ENCODE measurements around the gene MAP7. TPM values are rescaled to one million over a fixed set of nuclear protein-coding genes. Genes with fewer than 3 reads are reported as not detected.

Gene MAP7
- total RNA-seq, 1 donor: 1.4 TPM

GRCh38 chr6:136351518-136352110 lies 198.6 kb downstream of the MAP7 start:
- no peak overlapping the region for H3K27ac ChIP-seq (ENCODE audit: low read depth, low read length)
- H3K4me3 ChIP-seq (ENCODE audit: insufficient read depth, low read length): no peak overlapping the region
- no peaks in the 10 kb centered on the region for H3K36me3 ChIP-seq (ENCODE audit: insufficient read depth, low read length)
- H3K4me2 ChIP-seq (ENCODE audit: insufficient read depth, low read length): no peak overlapping the region
- H2AFZ ChIP-seq (ENCODE audit: low read length): no peak overlapping the region
- no peaks in the 10 kb centered on the region for H3K9me3 ChIP-seq (ENCODE audit: low read depth, low read length)
- DNase-seq (ENCODE audit: insufficient read length, low spot score, missing footprints): no peak
- TF ChIP-seq CTCF (IDR thresholded peaks at IDR 0.05; ENCODE audit: extremely low read depth, low read depth, low read length): no peak
- no peaks in the 10 kb centered on the region for H3K4me1 ChIP-seq (ENCODE audit: insufficient read depth, low read length)
- H4K20me1 ChIP-seq (ENCODE audit: insufficient read depth, low read length): no peaks in the 10 kb centered on the region
- H3K79me2 ChIP-seq (ENCODE audit: insufficient read depth, low read length): no peaks in the 10 kb centered on the region
- H3K27me3 ChIP-seq (ENCODE audit: insufficient read depth, low read length): peaks cover 23% of the 10 kb centered on the region

- H3K9me3 ChIP-seq (ENCODE audit: low read depth, low read length): no peaks in the 10 kb centered on the region
- no peak for DNase-seq (ENCODE audit: insufficient read length, low spot score, missing footprints)
- H3K79me2 ChIP-seq (ENCODE audit: insufficient read depth, low read length): no peaks in the 10 kb centered on the region
- peaks cover 21% of the 10 kb centered on the region for H3K27me3 ChIP-seq (ENCODE audit: insufficient read depth, low read length)
- no peak overlapping the region for H3K4me3 ChIP-seq (ENCODE audit: insufficient read depth, low read length)
- no peaks in the 10 kb centered on the region for H4K20me1 ChIP-seq (ENCODE audit: insufficient read depth, low read length)
- no peaks in the 10 kb centered on the region for H3K4me1 ChIP-seq (ENCODE audit: insufficient read depth, low read length)
- no peak overlapping the region for H2AFZ ChIP-seq (ENCODE audit: low read length)
- no peak for TF ChIP-seq CTCF (IDR thresholded peaks at IDR 0.05; ENCODE audit: extremely low read depth, low read depth, low read length)
- H3K4me2 ChIP-seq (ENCODE audit: insufficient read depth, low read length): no peak overlapping the region
- H3K36me3 ChIP-seq (ENCODE audit: insufficient read depth, low read length): no peaks in the 10 kb centered on the region
- H3K27ac ChIP-seq (ENCODE audit: low read depth, low read length): no peak overlapping the region
Observed at GRCh38 chr6:136350914-136351313, 199.3 kb downstream of the MAP7 start.

GRCh38 chr6:136347847-136348246 lies 202.4 kb downstream of the MAP7 start:
- H3K27ac ChIP-seq (ENCODE audit: low read depth, low read length): no peak overlapping the region
- no peak for TF ChIP-seq CTCF (IDR thresholded peaks at IDR 0.05; ENCODE audit: extremely low read depth, low read depth, low read length)
- DNase-seq (ENCODE audit: insufficient read length, low spot score, missing footprints): no peak

GRCh38 chr6:136345145-136345544 lies 205.1 kb downstream of the MAP7 start:
- Histone ChIP-seq H2AFZ (ENCODE audit: low read length) (no peak overlapping the region), H3K4me2 (ENCODE audit: insufficient read depth, low read length) (no peak overlapping the region), H3K9me3 (ENCODE audit: low read depth, low read length) (no peaks in the 10 kb centered on the region), H3K4me3 (ENCODE audit: insufficient read depth, low read length) (no peak overlapping the region), H3K36me3 (ENCODE audit: insufficient read depth, low read length) (no peaks in the 10 kb centered on the region), H3K4me1 (ENCODE audit: insufficient read depth, low read length) (peaks cover 4% of the 10 kb centered on the region), H3K27ac (ENCODE audit: low read depth, low read length) (no peak overlapping the region), H4K20me1 (ENCODE audit: insufficient read depth, low read length) (no peaks in the 10 kb centered on the region), H3K79me2 (ENCODE audit: insufficient read depth, low read length) (no peaks in the 10 kb centered on the region), H3K27me3 (ENCODE audit: insufficient read depth, low read length) (peaks cover 9% of the 10 kb centered on the region)
- no peak for DNase-seq (ENCODE audit: insufficient read length, low spot score, missing footprints)
- TF ChIP-seq CTCF (IDR thresholded peaks at IDR 0.05; ENCODE audit: extremely low read depth, low read depth, low read length): no peak

More at GRCh38 chr6:136347847-136348246, 202.4 kb downstream of the MAP7 start:
- H3K4me1 ChIP-seq (ENCODE audit: insufficient read depth, low read length): peaks cover 4% of the 10 kb centered on the region
- no peaks in the 10 kb centered on the region for H4K20me1 ChIP-seq (ENCODE audit: insufficient read depth, low read length)
- H3K79me2 ChIP-seq (ENCODE audit: insufficient read depth, low read length): no peaks in the 10 kb centered on the region
- H3K9me3 ChIP-seq (ENCODE audit: low read depth, low read length): no peaks in the 10 kb centered on the region
- no peaks in the 10 kb centered on the region for H3K36me3 ChIP-seq (ENCODE audit: insufficient read depth, low read length)
- no peak overlapping the region for H2AFZ ChIP-seq (ENCODE audit: low read length)
- H3K4me2 ChIP-seq (ENCODE audit: insufficient read depth, low read length): no peak overlapping the region
- no peak overlapping the region for H3K4me3 ChIP-seq (ENCODE audit: insufficient read depth, low read length)
- H3K27me3 ChIP-seq (ENCODE audit: insufficient read depth, low read length): peaks cover 21% of the 10 kb centered on the region

Measured in osteoblast (primary cell).